Esophagus squamous epithelium (tissue), 4 donors: ENCODE measurements around the gene SLC2A13.

Experiments used
- CTCF ChIP-seq, 6 experiments: fragments of 450-650 bp in 4 of 6; fragments of 200-600 bp in 2 of 6; sonication (generic) in 2 of 6; IDR thresholded peaks; one replicate each; pipeline ENCODE4 v1.5.1; 2016 to 2019; ENCODE audit warnings: antibody characterized with exemption in 6 of 6, mild to moderate bottlenecking in 4 of 6, moderate library complexity in 4 of 6
- POLR2A ChIP-seq, 4 donors: fragments of 450-650 bp; IDR thresholded peaks; one replicate each; pipeline ENCODE4 v1.6.1; 2017; ENCODE audit warnings: antibody characterized with exemption in 4 of 4, mild to moderate bottlenecking in 4 of 4, moderate library complexity in 3 of 4

GRCh38 chr12:40020261-40020691 lies 85.6 kb downstream of the SLC2A13 start:
- TF ChIP-seq CTCF (IDR thresholded peaks at IDR 0.05) = no peak
- no peak for TF ChIP-seq POLR2A (IDR thresholded peaks at IDR 0.05)
